NT2/D1 (cell line): Measurements from ENCODE around the gene CCDC63.

Experiments
- SUZ12 ChIP-seq: IDR thresholded peaks from 2 replicates; pipeline ENCODE4 v1.6.1; 2011; ENCODE audit not compliant: insufficient read length, insufficient read depth; ENCODE audit errors: extremely low read depth
- YY1 ChIP-seq: IDR thresholded peaks from 2 replicates; pipeline ENCODE4 v1.6.1; 2011; ENCODE audit not compliant: insufficient read length, insufficient read depth

DNA sequence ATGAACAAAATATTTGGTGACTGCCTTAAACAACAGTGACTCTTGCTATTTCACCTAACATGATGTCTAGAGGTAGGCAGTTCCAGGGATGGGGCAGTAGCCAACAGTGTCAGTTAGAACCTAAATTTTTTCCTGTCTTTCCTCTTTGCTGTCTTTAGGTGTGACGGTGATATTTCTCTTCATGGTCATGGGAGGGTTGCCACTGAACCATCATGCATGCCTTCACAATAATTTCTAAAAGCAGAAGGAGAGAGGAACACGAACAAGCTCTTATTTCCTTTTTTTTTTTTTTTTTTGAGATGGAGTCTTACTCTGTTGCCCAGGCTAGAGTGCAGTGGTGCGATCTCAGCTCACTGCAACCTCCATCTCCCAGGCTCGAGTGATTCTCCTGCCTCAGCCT, 2.4 kb downstream of the CCDC63 start:
- no peak for TF ChIP-seq SUZ12
- no peak for TF ChIP-seq YY1
